Type B pancreatic cell (in vitro differentiated cells): Measurements from ENCODE around the gene FIG4. TPM values are rescaled to one million over a fixed set of nuclear protein-coding genes. Genes with fewer than 3 reads are reported as not detected.

Source experiments
- DNase-seq: peaks from one replicate; pipeline ENCODE4 v3.0.0; 2021; ENCODE audit warnings: mixed read lengths; ENCODE audit not compliant: unreplicated experiment; ENCODE audit errors: extremely low spot score
- H3K27ac Mint-ChIP-seq: 2 replicates; pipeline ENCODE4 v1.8.0; 2021; ENCODE audit warnings: mild to moderate bottlenecking, mixed read lengths
- H3K27me3 Mint-ChIP-seq: 2 replicates; pipeline ENCODE4 v1.8.0; 2021; ENCODE audit warnings: mixed read lengths
- H3K36me3 Mint-ChIP-seq: 2 replicates; pipeline ENCODE4 v1.8.0; 2021; ENCODE audit warnings: mixed read lengths
- H3K4me1 Mint-ChIP-seq: one replicate; pipeline ENCODE4 v1.8.0; 2021; ENCODE audit warnings: mixed read lengths; ENCODE audit not compliant: unreplicated experiment
- H3K4me3 Mint-ChIP-seq: 2 replicates; pipeline ENCODE4 v1.8.0; 2021; ENCODE audit warnings: mild to moderate bottlenecking, mixed read lengths
- H3K9me3 Mint-ChIP-seq: 2 replicates; pipeline ENCODE4 v1.8.0; 2021; ENCODE audit warnings: mixed read lengths
- total RNA-seq: library from RNA; stranded (reverse); gene quantifications from 2 replicates; pipeline ENCODE4 v1.2.1, GENCODE V29; 2021; ENCODE audit warnings: low replicate concordance
- TF ChIP-seq, protein P1 (sequence below): fragments of 200-600 bp; sonication (generic); conservative IDR thresholded peaks from 2 replicates; pipeline ENCODE4 v1.5.0; 2021; ENCODE audit warnings: antibody characterized with exemption, mild to moderate bottlenecking

FIG4 gene
- total RNA-seq, 1 donor from 2014 or later: 15.4 TPM

GRCh38 chr6:109872549-109872948 is 181.5 kb downstream of the FIG4 start:
- H3K36me3 Mint-ChIP-seq: no peaks in the 10 kb centered on the region
- DNase-seq: no peak
- TF ChIP-seq, protein P1, sequence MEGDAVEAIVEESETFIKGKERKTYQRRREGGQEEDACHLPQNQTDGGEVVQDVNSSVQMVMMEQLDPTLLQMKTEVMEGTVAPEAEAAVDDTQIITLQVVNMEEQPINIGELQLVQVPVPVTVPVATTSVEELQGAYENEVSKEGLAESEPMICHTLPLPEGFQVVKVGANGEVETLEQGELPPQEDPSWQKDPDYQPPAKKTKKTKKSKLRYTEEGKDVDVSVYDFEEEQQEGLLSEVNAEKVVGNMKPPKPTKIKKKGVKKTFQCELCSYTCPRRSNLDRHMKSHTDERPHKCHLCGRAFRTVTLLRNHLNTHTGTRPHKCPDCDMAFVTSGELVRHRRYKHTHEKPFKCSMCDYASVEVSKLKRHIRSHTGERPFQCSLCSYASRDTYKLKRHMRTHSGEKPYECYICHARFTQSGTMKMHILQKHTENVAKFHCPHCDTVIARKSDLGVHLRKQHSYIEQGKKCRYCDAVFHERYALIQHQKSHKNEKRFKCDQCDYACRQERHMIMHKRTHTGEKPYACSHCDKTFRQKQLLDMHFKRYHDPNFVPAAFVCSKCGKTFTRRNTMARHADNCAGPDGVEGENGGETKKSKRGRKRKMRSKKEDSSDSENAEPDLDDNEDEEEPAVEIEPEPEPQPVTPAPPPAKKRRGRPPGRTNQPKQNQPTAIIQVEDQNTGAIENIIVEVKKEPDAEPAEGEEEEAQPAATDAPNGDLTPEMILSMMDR: no peak
- no peak overlapping the region for H3K4me3 Mint-ChIP-seq
- no peaks in the 10 kb centered on the region for H3K27me3 Mint-ChIP-seq
- no peak overlapping the region for H3K27ac Mint-ChIP-seq
- peaks cover 4% of the 10 kb centered on the region for H3K9me3 Mint-ChIP-seq
- H3K4me1 Mint-ChIP-seq: peaks cover 28% of the 10 kb centered on the region

- Mint-ChIP-seq H3K9me3 (peaks cover 7% of the 10 kb centered on the region), H3K36me3 (no peaks in the 10 kb centered on the region), H3K4me1 (peaks cover 28% of the 10 kb centered on the region), H3K27me3 (no peaks in the 10 kb centered on the region), H3K27ac (no peak overlapping the region), H3K4me3 (no peak overlapping the region)
- TF ChIP-seq, protein P1: no peak
- no peak for DNase-seq
Observed at GRCh38 chr6:109872968-109873545, 182.0 kb downstream of the FIG4 start.

- Mint-ChIP-seq H3K4me1 (peaks cover 34% of the 10 kb centered on the region), H3K9me3 (peaks cover 7% of the 10 kb centered on the region), H3K4me3 (no peak overlapping the region), H3K27me3 (no peaks in the 10 kb centered on the region), H3K27ac (no peak overlapping the region), H3K36me3 (no peaks in the 10 kb centered on the region)
- no peak for DNase-seq
- TF ChIP-seq, protein P1: no peak
Observed at GRCh38 chr6:109874086-109874485, 183.0 kb downstream of the FIG4 start.

GRCh38 chr6:109874621-109875020 is 183.5 kb downstream of the FIG4 start:
- Mint-ChIP-seq H3K27ac (no peak overlapping the region), H3K36me3 (no peaks in the 10 kb centered on the region), H3K4me1 (peaks cover 33% of the 10 kb centered on the region), H3K4me3 (no peak overlapping the region), H3K27me3 (no peaks in the 10 kb centered on the region), H3K9me3 (peaks cover 7% of the 10 kb centered on the region)
- TF ChIP-seq, protein P1: no peak
- no peak for DNase-seq

Other genes with a start within 250 kb of the FIG4 start
- gene MICAL1, start 235.5 kb upstream of the FIG4 start, total RNA-seq: 27.7 and 49.7 TPM in 2 replicates
- 7.7 and 10.6 TPM in 2 replicates for gene ZBTB24, start 208.1 kb upstream of the FIG4 start, total RNA-seq
- 6.6 and 8.1 TPM in 2 replicates for gene AK9, start 94 bp upstream of the FIG4 start, total RNA-seq